Trophoblast cell (in vitro differentiated cells and primary cell): ENCODE measurements around the gene CARD18. TPM values are rescaled to one million over a fixed set of nuclear protein-coding genes. Genes with fewer than 3 reads are reported as not detected.

Experiments
- DNase-seq, 2 donors: peaks; one replicate each; pipeline ENCODE4 v3.0.0-alpha.2; 2016
- H2AFZ ChIP-seq: 2 replicates; pipeline ENCODE4 v1.6.1; 2013; ENCODE audit warnings: low read length, moderate library complexity, mild to moderate bottlenecking; ENCODE audit not compliant: insufficient read depth, poor library complexity
- H2AK5ac ChIP-seq: 2 replicates; pipeline ENCODE4 v1.6.1; 2013; ENCODE audit warnings: mild to moderate bottlenecking, low read length
- H2BK120ac ChIP-seq: 2 replicates; pipeline ENCODE4 v1.6.1; 2013; ENCODE audit warnings: low read length, mild to moderate bottlenecking, moderate library complexity; ENCODE audit not compliant: insufficient read depth, poor library complexity
- H2BK12ac ChIP-seq: 2 replicates; pipeline ENCODE4 v1.6.1; 2013; ENCODE audit warnings: mild to moderate bottlenecking, low read length, moderate library complexity
- H2BK5ac ChIP-seq: 2 replicates; pipeline ENCODE4 v1.6.1; 2013; ENCODE audit warnings: low read length, low read depth, moderate library complexity, mild to moderate bottlenecking; ENCODE audit not compliant: poor library complexity
- H3K14ac ChIP-seq: 2 replicates; pipeline ENCODE4 v1.6.1; 2013; ENCODE audit warnings: mild to moderate bottlenecking, low read length
- H3K18ac ChIP-seq: 2 replicates; pipeline ENCODE4 v1.6.1; 2013; ENCODE audit warnings: mild to moderate bottlenecking, low read length
- H3K23ac ChIP-seq: 2 replicates; pipeline ENCODE4 v1.6.1; 2013; ENCODE audit warnings: low read length
- H3K27ac ChIP-seq: 2 replicates; pipeline ENCODE4 v1.5.1; 2013; ENCODE audit warnings: low read depth, mild to moderate bottlenecking, inconsistent platforms, low read length, moderate library complexity
- H3K27me3 ChIP-seq: 2 replicates; pipeline ENCODE4 v1.6.1; 2013; ENCODE audit warnings: inconsistent platforms, mild to moderate bottlenecking, low read length, moderate library complexity; ENCODE audit not compliant: insufficient read depth
- H3K36me3 ChIP-seq, 2 experiments: 1 replicate in 1 of 2; 2 replicates in 1 of 2; pipeline ENCODE4 v1.6.1; 2013; ENCODE audit warnings: low read length in 2 of 2, mild to moderate bottlenecking in 2 of 2, moderate library complexity in 1 of 2; ENCODE audit not compliant: insufficient read depth in 2 of 2, control insufficient read depth in 1 of 2
- H3K4ac ChIP-seq: 2 replicates; pipeline ENCODE4 v1.6.1; 2013; ENCODE audit warnings: low read depth, mild to moderate bottlenecking, low read length, moderate library complexity
- H3K4me1 ChIP-seq, 2 experiments: 1 replicate in 1 of 2; 2 replicates in 1 of 2; pipeline ENCODE4 v1.6.1; 2013; ENCODE audit warnings: low read length in 2 of 2, mild to moderate bottlenecking in 2 of 2, moderate library complexity in 1 of 2; ENCODE audit not compliant: insufficient read depth in 2 of 2, control insufficient read depth in 1 of 2
- H3K4me2 ChIP-seq: 2 replicates; pipeline ENCODE4 v1.6.1; 2013; ENCODE audit warnings: inconsistent platforms, mild to moderate bottlenecking, low read length, moderate library complexity
- H3K4me3 ChIP-seq: 2 replicates; pipeline ENCODE4 v1.5.1; 2013; ENCODE audit warnings: mild to moderate bottlenecking, low read depth, low read length, inconsistent platforms
- H3K79me1 ChIP-seq: one replicate; pipeline ENCODE4 v1.6.1; 2013; ENCODE audit warnings: low read length
- H3K79me2 ChIP-seq: 2 replicates; pipeline ENCODE4 v1.6.1; 2013; ENCODE audit warnings: low read length, mild to moderate bottlenecking; ENCODE audit not compliant: control insufficient read depth, insufficient read depth, poor library complexity
- H3K9ac ChIP-seq: 2 replicates; pipeline ENCODE4 v1.6.1; 2013; ENCODE audit warnings: mild to moderate bottlenecking, low read length
- H3K9me3 ChIP-seq: 2 replicates; pipeline ENCODE4 v1.6.1; 2013; ENCODE audit warnings: low read depth, mild to moderate bottlenecking, control low read depth, inconsistent platforms, low read length; ENCODE audit not compliant: insufficient read depth
- H4K12ac ChIP-seq: 2 replicates; pipeline ENCODE4 v1.6.1; 2013; ENCODE audit warnings: low read depth, mild to moderate bottlenecking, low read length, moderate library complexity
- H4K8ac ChIP-seq: 2 replicates; pipeline ENCODE4 v1.6.1; 2013; ENCODE audit warnings: low read depth, mild to moderate bottlenecking, low read length, moderate library complexity
- H4K91ac ChIP-seq: one replicate; pipeline ENCODE4 v1.6.1; 2013; ENCODE audit warnings: low read depth, mild to moderate bottlenecking, low read length, moderate library complexity
- WGBS: extraction: QIAGEN DNeasy Blood & Tissue Kit; methylation state at CpG from one replicate; pipeline ENCODE4 v1.1.7; 2013; ENCODE audit warnings: missing lambda C conversion rate; ENCODE audit not compliant: insufficient read length, insufficient coverage; ENCODE audit errors: extremely low coverage; 5-methylcytosine and 5-hydroxymethylcytosine counted together
- polyA plus RNA-seq: library from polyadenylated mRNA; stranded (reverse); fragments of 200-250 nt; gene quantifications from 2 replicates; pipeline ENCODE4 v1.2.3, GENCODE V29; 2013

CARD18 gene
- polyA plus RNA-seq = not detected in 2 replicates

GRCh38 chr11:105139669-105140068 is at the start of gene CARD18:
Gene CARD18 (minus strand): TSS chr11:105139769. CDS start chr11:105139726, 43 bp downstream.
- Histone ChIP-seq H3K4me1 (no peaks in the 10 kb centered on the region), H3K36me3 (no peaks in the 10 kb centered on the region), H3K4ac (no peak within 1 kb of the TSS), H3K27me3 (no peaks in the 10 kb centered on the region), H2BK5ac (no peak within 1 kb of the TSS), H3K14ac (no peak within 1 kb of the TSS), H3K4me2 (no peak within 1 kb of the TSS), H3K23ac (no peak within 1 kb of the TSS), H3K9ac (peak within 1 kb of the TSS; percentile 13), H3K27ac (no peak within 1 kb of the TSS), H2BK120ac (no peak within 1 kb of the TSS), H3K4me3 (no peak within 1 kb of the TSS), H3K79me2 (no peaks in the 10 kb centered on the region), H4K91ac (no peak within 1 kb of the TSS), H3K9me3 (no peaks in the 10 kb centered on the region), H4K8ac (no peak within 1 kb of the TSS), H3K18ac (no peak within 1 kb of the TSS), H2AFZ (no peak within 1 kb of the TSS), H2BK12ac (no peak within 1 kb of the TSS), H2AK5ac (no peak within 1 kb of the TSS), H4K12ac (no peak within 1 kb of the TSS), H3K79me1 (no peaks in the 10 kb centered on the region)
- no peak for DNase-seq
- no CpG with 5 or more reads among the region's 2 CpGs for WGBS

DNA sequence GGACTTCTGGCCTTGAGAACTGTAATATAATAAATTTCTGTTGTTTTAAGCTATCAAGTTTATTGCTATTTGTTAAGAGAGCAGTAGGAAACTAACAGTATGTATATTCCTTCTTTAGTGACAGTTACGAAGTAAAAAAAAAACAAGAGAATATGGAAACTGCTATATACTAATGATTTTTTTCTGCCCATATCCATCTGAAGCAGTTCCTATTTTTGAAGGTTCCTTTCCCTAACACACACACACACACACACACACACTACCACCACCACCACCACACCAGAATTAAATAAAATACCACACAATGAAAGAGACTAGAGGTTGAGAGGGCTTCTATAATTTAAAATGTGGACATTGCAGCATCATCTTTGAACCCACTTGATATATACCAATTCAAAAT is 44.4 kb upstream of the CARD18 start:
- H3K79me1 ChIP-seq = no peaks in the 10 kb centered on the region
- H4K12ac ChIP-seq = no peak overlapping the region
- H3K27me3 ChIP-seq = no peaks in the 10 kb centered on the region
- no peak overlapping the region for H3K23ac ChIP-seq
- H4K91ac ChIP-seq = no peak overlapping the region
- H2AK5ac ChIP-seq = no peak overlapping the region
- no peaks in the 10 kb centered on the region for H3K36me3 ChIP-seq
- H2BK120ac ChIP-seq = no peak overlapping the region
- no peak overlapping the region for H2BK12ac ChIP-seq
- H3K4me3 ChIP-seq = no peak overlapping the region
- H3K4me2 ChIP-seq = no peak overlapping the region
- no peak overlapping the region for H3K14ac ChIP-seq
- no peak overlapping the region for H3K4ac ChIP-seq
- no CpG with 5 or more reads among the region's 1 CpG for WGBS
- H2BK5ac ChIP-seq = no peak overlapping the region
- no peak overlapping the region for H2AFZ ChIP-seq
- no peaks in the 10 kb centered on the region for H3K4me1 ChIP-seq
- no peak overlapping the region for H3K9ac ChIP-seq
- no peaks in the 10 kb centered on the region for H3K9me3 ChIP-seq
- no peak overlapping the region for H3K27ac ChIP-seq
- DNase-seq = no peak
- H4K8ac ChIP-seq = no peak overlapping the region
- no peaks in the 10 kb centered on the region for H3K79me2 ChIP-seq
- H3K18ac ChIP-seq = no peak overlapping the region

- Histone ChIP-seq H3K36me3 (no peaks in the 10 kb centered on the region), H4K8ac (no peak overlapping the region), H3K9me3 (no peaks in the 10 kb centered on the region), H3K27ac (no peak overlapping the region), H3K23ac (no peak overlapping the region), H3K9ac (no peak overlapping the region), H3K27me3 (no peaks in the 10 kb centered on the region), H3K4me3 (no peak overlapping the region), H2AFZ (no peak overlapping the region), H3K14ac (no peak overlapping the region), H2BK12ac (no peak overlapping the region), H2AK5ac (no peak overlapping the region), H2BK5ac (no peak overlapping the region), H3K79me2 (no peaks in the 10 kb centered on the region), H3K4me1 (no peaks in the 10 kb centered on the region), H3K4me2 (no peak overlapping the region), H4K12ac (no peak overlapping the region), H2BK120ac (no peak overlapping the region), H3K4ac (no peak overlapping the region), H3K18ac (no peak overlapping the region), H3K79me1 (no peaks in the 10 kb centered on the region), H4K91ac (no peak overlapping the region)
- DNase-seq = no peak
- WGBS = no CpG with 5 or more reads among the region's 3 CpGs
These were observed 43.9 kb upstream of the CARD18 start for GRCh38 chr11:105183426-105183825.

DNA sequence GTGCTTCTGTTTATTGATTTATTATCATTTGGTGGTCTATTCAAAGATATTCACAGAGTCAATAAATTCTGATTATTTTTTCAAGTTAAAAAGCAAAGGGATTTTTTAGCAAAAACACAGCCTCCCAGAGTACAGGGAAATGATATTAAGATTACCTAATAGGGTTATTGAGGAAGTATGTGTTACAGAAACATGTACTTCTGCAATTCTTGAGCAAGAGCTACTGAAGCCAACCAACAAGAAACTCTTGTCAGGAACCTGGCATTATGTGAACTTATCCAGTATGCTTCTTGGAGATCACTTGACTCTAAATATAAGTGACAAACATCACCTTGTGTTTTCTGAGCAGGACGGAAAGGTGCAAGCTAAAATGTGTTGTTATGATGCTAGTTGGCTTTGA is 42.0 kb upstream of the CARD18 start:
- WGBS = no CpG with 5 or more reads among the region's 1 CpG
- DNase-seq = peak in 1 of 2 donors; percentile 37
- Histone ChIP-seq H4K8ac (no peak overlapping the region), H3K18ac (no peak overlapping the region), H3K4me3 (no peak overlapping the region), H3K4ac (no peak overlapping the region), H4K91ac (no peak overlapping the region), H3K27ac (no peak overlapping the region), H2BK5ac (no peak overlapping the region), H3K79me1 (no peaks in the 10 kb centered on the region), H3K4me1 (no peaks in the 10 kb centered on the region), H2AK5ac (no peak overlapping the region), H4K12ac (no peak overlapping the region), H2BK12ac (no peak overlapping the region), H2AFZ (no peak overlapping the region), H3K36me3 (no peaks in the 10 kb centered on the region), H2BK120ac (no peak overlapping the region), H3K4me2 (no peak overlapping the region), H3K23ac (no peak overlapping the region), H3K27me3 (no peaks in the 10 kb centered on the region), H3K14ac (no peak overlapping the region), H3K79me2 (no peaks in the 10 kb centered on the region), H3K9ac (no peak overlapping the region), H3K9me3 (no peaks in the 10 kb centered on the region)
